ENCODE data around the gene RDH13. TPM values are rescaled to one million over a fixed set of nuclear protein-coding genes. Genes with fewer than 3 reads are reported as not detected.

Gene RDH13
- total RNA-seq, 1 experiment from 2014 or later: 43.3 TPM

DNA sequence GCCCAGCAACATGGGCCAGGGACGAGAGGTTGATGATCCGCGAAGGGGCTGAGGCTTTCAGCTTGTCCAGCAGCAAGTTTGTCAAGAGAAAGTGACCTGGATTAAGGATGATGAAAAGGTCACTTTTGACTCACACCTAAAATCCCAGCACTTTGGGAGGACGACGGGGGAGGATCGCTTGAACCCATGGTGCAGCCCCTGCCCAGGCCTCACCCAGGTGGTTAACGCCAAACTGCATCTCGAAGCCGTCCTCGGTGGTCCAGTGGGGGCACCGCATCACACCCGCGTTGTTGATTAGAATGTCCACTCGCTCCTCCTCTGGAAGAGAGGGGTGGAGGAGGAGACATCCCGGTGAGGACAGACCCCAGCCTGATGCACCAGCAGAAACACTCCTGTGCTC lies 14.5 kb downstream of the RDH13 start:
- H3K9me3 Mint-ChIP-seq (ENCODE audit: unreplicated experiment): no peaks in the 10 kb centered on the region
- no peak overlapping the region for H3K27ac Mint-ChIP-seq (ENCODE audit: unreplicated experiment)
- no peaks in the 10 kb centered on the region for H3K4me1 Mint-ChIP-seq (ENCODE audit: low read depth, unreplicated experiment)
- peaks cover 96% of the 10 kb centered on the region for H3K36me3 Mint-ChIP-seq (ENCODE audit: insufficient read depth, unreplicated experiment)
- Histone ChIP-seq H3K4me1 (no peaks in the 10 kb centered on the region), H3K36me3 (ENCODE audit: control insufficient read depth, insufficient read depth, low read length) (peaks cover 8% of the 10 kb centered on the region), H3K4me3 (ENCODE audit: low read depth, low read length) (no peak overlapping the region), H3K9me3 (no peaks in the 10 kb centered on the region), H3K27me3 (replicated peaks; ENCODE audit: control insufficient read depth, insufficient read depth, low read length) (no peaks in the 10 kb centered on the region)
- ChIA-PET CTCF (no interaction called here), POLR2A (no interaction called here)
- TF ChIP-seq, protein P1, sequence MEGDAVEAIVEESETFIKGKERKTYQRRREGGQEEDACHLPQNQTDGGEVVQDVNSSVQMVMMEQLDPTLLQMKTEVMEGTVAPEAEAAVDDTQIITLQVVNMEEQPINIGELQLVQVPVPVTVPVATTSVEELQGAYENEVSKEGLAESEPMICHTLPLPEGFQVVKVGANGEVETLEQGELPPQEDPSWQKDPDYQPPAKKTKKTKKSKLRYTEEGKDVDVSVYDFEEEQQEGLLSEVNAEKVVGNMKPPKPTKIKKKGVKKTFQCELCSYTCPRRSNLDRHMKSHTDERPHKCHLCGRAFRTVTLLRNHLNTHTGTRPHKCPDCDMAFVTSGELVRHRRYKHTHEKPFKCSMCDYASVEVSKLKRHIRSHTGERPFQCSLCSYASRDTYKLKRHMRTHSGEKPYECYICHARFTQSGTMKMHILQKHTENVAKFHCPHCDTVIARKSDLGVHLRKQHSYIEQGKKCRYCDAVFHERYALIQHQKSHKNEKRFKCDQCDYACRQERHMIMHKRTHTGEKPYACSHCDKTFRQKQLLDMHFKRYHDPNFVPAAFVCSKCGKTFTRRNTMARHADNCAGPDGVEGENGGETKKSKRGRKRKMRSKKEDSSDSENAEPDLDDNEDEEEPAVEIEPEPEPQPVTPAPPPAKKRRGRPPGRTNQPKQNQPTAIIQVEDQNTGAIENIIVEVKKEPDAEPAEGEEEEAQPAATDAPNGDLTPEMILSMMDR (IDR thresholded peaks at IDR 0.05; ENCODE audit: insufficient read depth in 1 of 2, low read depth in 1 of 2, low read length in 1 of 2, severe bottlenecking in 1 of 2, unreplicated experiment in 1 of 2): no peak
- BruUV-seq (replicated peaks): no TSS peak
- intact Hi-C loops (cut with micrococcal nuclease; ENCODE audit: unreplicated experiment): no loop called here
- no peak overlapping the region for H3K4me3 Mint-ChIP-seq (ENCODE audit: unreplicated experiment)
- H3K27me3 Mint-ChIP-seq (ENCODE audit: insufficient read depth, unreplicated experiment): no peaks in the 10 kb centered on the region
- DNase-seq: no peak

DNA sequence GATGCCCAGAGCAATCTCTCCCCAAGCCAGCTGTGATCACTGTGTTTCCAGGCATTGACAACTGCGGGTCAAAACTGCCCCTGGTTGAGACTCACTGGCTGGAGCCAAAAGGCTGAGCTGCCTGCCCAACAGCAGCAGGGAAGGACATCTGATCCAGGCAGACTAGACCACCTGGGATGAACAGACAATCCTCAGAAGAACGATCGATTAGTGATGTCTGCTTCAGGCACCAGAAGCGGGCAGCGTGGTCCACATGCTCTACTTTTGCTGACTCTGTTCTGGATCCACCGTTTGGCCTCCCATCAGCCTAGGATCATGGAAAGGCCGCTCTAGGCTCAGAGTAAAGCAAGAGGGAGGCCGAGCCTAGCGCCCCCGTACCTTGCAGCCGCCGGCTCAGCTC lies 15.0 kb downstream of the RDH13 start:
- H3K9me3 ChIP-seq: no peaks in the 10 kb centered on the region
- H3K27me3 ChIP-seq (replicated peaks; ENCODE audit: control insufficient read depth, insufficient read depth, low read length): no peaks in the 10 kb centered on the region
- Mint-ChIP-seq H3K36me3 (ENCODE audit: insufficient read depth, unreplicated experiment) (peaks cover 96% of the 10 kb centered on the region), H3K9me3 (ENCODE audit: unreplicated experiment) (no peaks in the 10 kb centered on the region), H3K27ac (ENCODE audit: unreplicated experiment) (no peak overlapping the region), H3K27me3 (ENCODE audit: insufficient read depth, unreplicated experiment) (no peaks in the 10 kb centered on the region), H3K4me3 (ENCODE audit: unreplicated experiment) (no peak overlapping the region), H3K4me1 (ENCODE audit: low read depth, unreplicated experiment) (no peaks in the 10 kb centered on the region)
- no peak for DNase-seq
- H3K4me1 ChIP-seq: no peaks in the 10 kb centered on the region
- intact Hi-C loops (cut with micrococcal nuclease; ENCODE audit: unreplicated experiment): no loop called here
- no peak overlapping the region for H3K4me3 ChIP-seq (ENCODE audit: low read depth, low read length)
- ChIA-PET POLR2A (no interaction called here), CTCF (no interaction called here)
- H3K36me3 ChIP-seq (ENCODE audit: control insufficient read depth, insufficient read depth, low read length): peaks cover 8% of the 10 kb centered on the region
- TF ChIP-seq, protein P1 (IDR thresholded peaks at IDR 0.05; ENCODE audit: insufficient read depth in 1 of 2, low read depth in 1 of 2, low read length in 1 of 2, severe bottlenecking in 1 of 2, unreplicated experiment in 1 of 2): no peak
- BruUV-seq (replicated peaks): no TSS peak

DNA sequence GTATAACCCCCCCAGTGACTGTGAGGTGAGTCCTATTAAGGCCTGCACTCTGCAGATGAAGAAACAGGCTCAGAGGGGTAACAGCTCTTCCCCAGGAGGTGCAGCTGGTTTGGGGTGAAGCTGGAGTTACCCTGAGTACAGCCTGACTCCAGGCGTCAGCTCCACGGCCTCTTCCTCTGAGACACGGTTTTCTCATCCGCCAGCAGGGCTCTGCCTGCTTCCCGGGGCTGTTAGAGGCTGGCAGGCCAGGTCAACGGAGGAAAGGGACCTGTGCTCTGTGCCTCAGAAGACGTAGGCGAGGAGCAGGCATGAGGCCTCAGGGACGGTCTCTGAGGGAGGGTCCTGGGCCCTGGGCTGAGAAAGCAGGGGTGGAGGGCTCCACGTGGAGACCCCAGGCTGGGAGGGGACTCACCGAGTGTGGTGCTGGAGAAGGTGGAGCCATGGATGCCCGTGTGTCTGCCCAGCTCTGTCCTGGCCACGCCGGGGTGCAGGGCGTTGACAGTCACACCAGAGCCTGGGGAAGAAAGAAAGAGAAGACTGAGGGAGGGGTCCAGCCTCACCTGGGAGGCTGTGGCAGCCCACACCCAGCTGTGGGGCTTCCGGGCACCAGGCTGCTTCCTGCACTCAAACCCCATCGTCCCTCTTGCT lies 15.8 kb downstream of the RDH13 start:
- intact Hi-C loops (cut with micrococcal nuclease; ENCODE audit: unreplicated experiment): no loop called here
- peaks cover 8% of the 10 kb centered on the region for H3K36me3 ChIP-seq (ENCODE audit: control insufficient read depth, insufficient read depth, low read length)
- no peaks in the 10 kb centered on the region for H3K4me1 ChIP-seq
- no peaks in the 10 kb centered on the region for H3K9me3 ChIP-seq
- Mint-ChIP-seq H3K36me3 (ENCODE audit: insufficient read depth, unreplicated experiment) (peaks cover 95% of the 10 kb centered on the region), H3K27ac (ENCODE audit: unreplicated experiment) (no peak overlapping the region), H3K4me3 (ENCODE audit: unreplicated experiment) (no peak overlapping the region), H3K27me3 (ENCODE audit: insufficient read depth, unreplicated experiment) (no peaks in the 10 kb centered on the region), H3K4me1 (ENCODE audit: low read depth, unreplicated experiment) (no peaks in the 10 kb centered on the region), H3K9me3 (ENCODE audit: unreplicated experiment) (no peaks in the 10 kb centered on the region)
- no TSS peak for BruUV-seq (replicated peaks)
- H3K4me3 ChIP-seq (ENCODE audit: low read depth, low read length): no peak overlapping the region
- ChIA-PET POLR2A (no interaction called here), CTCF (no interaction called here)
- no peak for DNase-seq
- TF ChIP-seq, protein P1 (IDR thresholded peaks at IDR 0.05; ENCODE audit: insufficient read depth in 1 of 2, low read depth in 1 of 2, low read length in 1 of 2, severe bottlenecking in 1 of 2, unreplicated experiment in 1 of 2): no peak
- no peaks in the 10 kb centered on the region for H3K27me3 ChIP-seq (replicated peaks; ENCODE audit: control insufficient read depth, insufficient read depth, low read length)

All from Caco-2 (cell line).